ENCODE data around the gene ADGRL3.

DNA sequence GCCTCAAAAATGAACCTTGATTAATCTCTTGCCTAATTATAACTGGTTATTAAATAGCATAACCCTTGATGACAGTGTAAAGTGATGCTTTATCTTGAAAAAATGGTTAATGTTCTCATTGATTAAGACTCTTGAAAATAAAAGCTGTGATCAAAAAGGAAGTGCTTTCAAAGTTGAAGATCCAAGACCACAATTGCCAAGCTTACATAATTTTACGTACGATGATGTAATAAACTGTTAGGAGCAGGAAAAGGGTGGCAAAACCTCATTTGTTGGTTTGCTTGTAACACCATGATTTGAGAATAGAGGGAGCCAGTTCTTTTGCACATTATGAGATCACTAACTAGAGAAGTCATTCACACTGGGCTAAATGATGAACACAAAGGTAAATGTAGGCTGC lies 322.2 kb downstream of the ADGRL3 start:
- TF ChIP-seq, protein P1, sequence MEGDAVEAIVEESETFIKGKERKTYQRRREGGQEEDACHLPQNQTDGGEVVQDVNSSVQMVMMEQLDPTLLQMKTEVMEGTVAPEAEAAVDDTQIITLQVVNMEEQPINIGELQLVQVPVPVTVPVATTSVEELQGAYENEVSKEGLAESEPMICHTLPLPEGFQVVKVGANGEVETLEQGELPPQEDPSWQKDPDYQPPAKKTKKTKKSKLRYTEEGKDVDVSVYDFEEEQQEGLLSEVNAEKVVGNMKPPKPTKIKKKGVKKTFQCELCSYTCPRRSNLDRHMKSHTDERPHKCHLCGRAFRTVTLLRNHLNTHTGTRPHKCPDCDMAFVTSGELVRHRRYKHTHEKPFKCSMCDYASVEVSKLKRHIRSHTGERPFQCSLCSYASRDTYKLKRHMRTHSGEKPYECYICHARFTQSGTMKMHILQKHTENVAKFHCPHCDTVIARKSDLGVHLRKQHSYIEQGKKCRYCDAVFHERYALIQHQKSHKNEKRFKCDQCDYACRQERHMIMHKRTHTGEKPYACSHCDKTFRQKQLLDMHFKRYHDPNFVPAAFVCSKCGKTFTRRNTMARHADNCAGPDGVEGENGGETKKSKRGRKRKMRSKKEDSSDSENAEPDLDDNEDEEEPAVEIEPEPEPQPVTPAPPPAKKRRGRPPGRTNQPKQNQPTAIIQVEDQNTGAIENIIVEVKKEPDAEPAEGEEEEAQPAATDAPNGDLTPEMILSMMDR (IDR thresholded peaks at IDR 0.05): no peak
- TF ChIP-seq POLR2AphosphoS5 (IDR thresholded peaks at IDR 0.05): no peak
